K562 (cell line): ENCODE results near the gene ANO1. TPM values are rescaled to one million over a fixed set of nuclear protein-coding genes. Genes with fewer than 3 reads are reported as not detected.

ENCODE experiments used
- BRF2 ChIP-seq: IDR thresholded peaks from 3 replicates; pipeline ENCODE4 v1.6.1; 2011; ENCODE audit warnings: borderline replicate concordance, mild to moderate bottlenecking; ENCODE audit not compliant: insufficient read length, insufficient read depth
- DEAF1 ChIP-seq: fragments of 450-650 bp; formaldehyde crosslinking; IDR thresholded peaks from 2 replicates; pipeline ENCODE4 v1.4.0; 2020; ENCODE audit warnings: mild to moderate bottlenecking, moderate library complexity
- ESRRB ChIP-seq: fragments of 250-450 bp; sonication (Bioruptor Pico); IDR thresholded peaks from 2 replicates; pipeline ENCODE4 v1.5.0; 2020; ENCODE audit warnings: mild to moderate bottlenecking, moderate library complexity, borderline replicate concordance
- GABPA ChIP-seq: fragments of 200-800 bp; sonication (Bioruptor generic); conservative IDR thresholded peaks from 2 replicates; pipeline ENCODE4 v1.6.1; 2016; ENCODE audit warnings: low read depth, missing genetic modification characterization, missing compliant biosample characterization
- HDAC1 ChIP-seq, 2 experiments: fragments of 450-650 bp; IDR thresholded peaks; 2 replicates each; pipeline ENCODE4 v1.6.1; 2016 to 2017; ENCODE audit warnings: inconsistent platforms in 1 of 2, mild to moderate bottlenecking in 1 of 2, moderate library complexity in 1 of 2
- HDAC6 ChIP-seq: IDR thresholded peaks from 2 replicates; pipeline ENCODE4 v1.6.1; 2012; ENCODE audit warnings: low read depth, mild to moderate bottlenecking, control low read depth, inconsistent platforms, low read length, moderate library complexity
- LEF1 ChIP-seq: fragments of 450-650 bp; IDR thresholded peaks from 2 replicates; pipeline ENCODE4 v1.6.1; 2016; ENCODE audit warnings: mild to moderate bottlenecking
- MITF ChIP-seq: IDR thresholded peaks from 2 replicates; pipeline ENCODE4 v1.6.1; 2014; ENCODE audit warnings: antibody characterized with exemption
- SMC3 ChIP-seq: conservative IDR thresholded peaks from 2 replicates; pipeline ENCODE4 v1.6.1; 2011; ENCODE audit warnings: low read depth, low read length, improper control_type of control experiment; ENCODE audit not compliant: insufficient read depth
- USF1 ChIP-seq: sonication (generic); formaldehyde crosslinking; IDR thresholded peaks from 2 replicates; pipeline ENCODE4 v1.9.0; 2022; ENCODE audit warnings: mild to moderate bottlenecking, missing genetic modification reagents
- ZKSCAN1 ChIP-seq: fragments of 150-350 bp; IDR thresholded peaks from 2 replicates; pipeline ENCODE4 v1.6.1; 2016; ENCODE audit warnings: low read depth, low read length
- ZNF133 ChIP-seq: fragments of 250-450 bp; sonication (Bioruptor Pico); IDR thresholded peaks from 2 replicates; pipeline ENCODE4 v1.4.0; 2020; ENCODE audit warnings: mild to moderate bottlenecking
- polyA plus RNA-seq, 8 experiments: library from polyadenylated mRNA; depleted of rRNA in 4 of 8; stranded (reverse) in 5 of 8; unstranded in 3 of 8; fragments of >200 nt; fragmentation: Nextera tagmentation in 2 of 8; fragmentation: Illumina TruSeq in 1 of 8; extraction: Ambion mirVana in 2 of 8; extraction: Trizol in 1 of 8; gene quantifications; 2 replicates each; pipeline versions ENCODE4 v1.2.1 to v1.2.3, GENCODE V29; 2011 to 2014; ENCODE audit warnings: inconsistent platforms in 1 of 8, missing spikeins in 1 of 8
- total RNA-seq, 7 experiments: library from RNA; depleted of rRNA in 6 of 7; stranded (reverse); fragments of >200 nt in 6 of 7; fragmentation: Illumina TruSeq in 2 of 7; extraction: Trizol in 2 of 7; gene quantifications; 2 replicates each; pipeline versions ENCODE4 v1.2.1 to v1.2.3, GENCODE V29; 2011 to 2021; ENCODE audit warnings: low replicate concordance in 1 of 7

ANO1 gene
- total and polyA plus RNA-seq, 9 of the 15 experiments (the other 6 are each of a cell fraction or from before 2014, with no cell fraction given), result not detected

GRCh38 chr11:70226967-70227366 is 148.8 kb downstream of the ANO1 start (continued):
- TF ChIP-seq USF1 (CRISPR knock-in tag) (peak; percentile 38; the same call in 1 of the 2 replicates), ZKSCAN1 (peak; percentile 41; the same call in 1 of the 2 replicates), DEAF1 (CRISPR knock-in tag) (no peak), GABPA (tag) (no peak), ZNF133 (CRISPR knock-in tag) (no peak), LEF1 (0 out of 2 replicates have a peak, but pooled peaks have one; percentile 60), MITF (no peak), HDAC6 (no peak), HDAC1 (IDR thresholded peaks at IDR 0.05) (no peak), BRF2 (no peak), SMC3 (peak; percentile 39), ESRRB (no peak)
